H1 (cell line): ENCODE data around the gene DCANP1. TPM values are rescaled to one million over a fixed set of nuclear protein-coding genes. Genes with fewer than 3 reads are reported as not detected.

Experiments used
- USF2 ChIP-seq: IDR thresholded peaks from 2 replicates; pipeline ENCODE4 v1.6.1; 2011; ENCODE audit warnings: low read length, improper control_type of control experiment
- polyA plus RNA-seq, 7 experiments: library from polyadenylated mRNA; depleted of rRNA in 3 of 7; stranded (reverse) in 5 of 7; unstranded in 2 of 7; fragments of >200 nt in 5 of 7; fragments of 200-250 nt in 2 of 7; gene quantifications; 1 replicate in 5 of 7; 2 replicates in 1 of 7; 4 replicates in 1 of 7; pipeline versions ENCODE4 v1.2.1 to v1.2.3, GENCODE V29; 2011 to 2013; ENCODE audit warnings: missing spikeins in 2 of 7, mixed read lengths in 2 of 7
- total RNA-seq: library from RNA; stranded (reverse); fragmentation: NEBNext Ultra II Directional; extraction: Animal tissue kit (Norgen Biotek cat#: 25700); gene quantifications from 2 replicates; pipeline ENCODE4 v1.2.1, GENCODE V29; 2021

DCANP1 gene
- total and polyA plus RNA-seq, 2 of the 8 experiments (the other 6 are each of a cell fraction or from before 2014, with no cell fraction given): not detected

GRCh38 chr5:135450952-135451351, 3.8 kb upstream of the DCANP1 start (continued):
- TF ChIP-seq USF2: no peak
